ENCODE data around the gene TMUB2. TPM values are rescaled to one million over a fixed set of nuclear protein-coding genes. Genes with fewer than 3 reads are reported as not detected.

The TMUB2 gene
- total and polyA plus RNA-seq, 3 donors from 2014 or later: 60.0 to 76.7 (median 63.1) TPM

- TF ChIP-seq POLR2A (IDR thresholded peaks at IDR 0.05) (no peak), CTCF (IDR thresholded peaks at IDR 0.05) (no peak)
- no peaks in the 10 kb centered on the region for H3K27me3 ChIP-seq
- no peaks in the 10 kb centered on the region for H3K36me3 ChIP-seq (ENCODE audit: low read depth, missing control alignments)
- WGBS, 2 donors: 3% methylated on average over 10 of the region's 10 CpGs; no CpG with 5 or more reads in 1 of the 2 donors
- peak overlapping the region; percentile 56 to 99 for H3K27ac ChIP-seq
- intact Hi-C loops (cut with DNase I; ENCODE audit: low total_unique reads): no loop called here
- H3K4me3 ChIP-seq: peak overlapping the region; percentile 78 to 93
- H3K4me1 ChIP-seq: peaks cover 25% of the 10 kb centered on the region
- H3K9me3 ChIP-seq: no peaks in the 10 kb centered on the region
- DNase-seq: no peak
Observed at GRCh38 chr17:44217738-44218343, 31.1 kb downstream of the TMUB2 start.

DNA sequence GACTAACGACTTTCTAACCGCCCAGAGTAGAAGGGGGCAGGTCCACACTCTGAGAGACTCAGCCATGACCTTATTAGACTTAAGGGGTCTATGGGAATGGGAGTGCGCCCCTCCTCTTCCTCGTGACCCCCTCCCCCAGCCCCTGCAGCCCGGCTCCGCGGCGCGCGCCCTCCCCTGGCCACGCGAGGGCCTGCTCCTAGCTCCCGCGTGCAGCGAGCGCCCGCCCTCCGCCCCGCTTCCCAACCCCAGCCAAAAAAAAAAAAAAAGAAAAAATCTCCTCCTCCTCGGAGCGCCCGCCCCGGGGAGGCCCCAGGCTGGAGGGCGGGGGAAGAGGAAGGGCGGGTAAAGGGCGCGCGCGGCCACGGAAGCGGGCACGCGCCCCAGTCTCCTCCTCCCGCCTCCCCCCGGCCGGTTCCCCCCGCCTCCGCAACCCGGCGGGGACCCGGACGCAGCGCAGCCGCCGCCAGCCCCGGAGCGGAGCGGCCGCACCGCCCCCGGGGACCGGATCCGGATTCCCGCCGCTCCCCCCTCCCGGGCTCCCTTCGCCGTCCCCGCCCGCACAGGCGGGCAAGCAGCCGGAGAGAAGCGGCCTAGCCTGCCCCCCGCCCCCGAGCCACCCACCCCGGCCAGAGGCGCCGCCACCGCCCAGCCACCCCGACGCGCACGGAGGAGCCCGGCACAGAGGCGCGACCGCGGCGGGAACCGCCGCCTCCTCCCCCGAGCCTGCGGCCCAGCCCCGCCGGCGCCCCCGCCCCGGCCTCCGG is 31.8 kb downstream of the TMUB2 start:
- peak overlapping the region; percentile 78 to 93 for H3K4me3 ChIP-seq
- intact Hi-C loops (cut with DNase I; ENCODE audit: low total_unique reads): no loop called here
- H3K9me3 ChIP-seq: no peaks in the 10 kb centered on the region
- peaks cover 26% of the 10 kb centered on the region for H3K4me1 ChIP-seq
- 1% methylated on average over 32 to 37 of the region's 89 CpGs for WGBS, 2 donors
- peak; percentile 89 for DNase-seq
- no peaks in the 10 kb centered on the region for H3K36me3 ChIP-seq (ENCODE audit: low read depth, missing control alignments)
- peak overlapping the region; percentile 65 to 99 for H3K27ac ChIP-seq
- TF ChIP-seq POLR2A (IDR thresholded peaks at IDR 0.05) (no peak), CTCF (IDR thresholded peaks at IDR 0.05) (peak; percentile 29 to 50 (median 35))
- H3K27me3 ChIP-seq: no peaks in the 10 kb centered on the region

GRCh38 chr17:44219108-44219615 is 32.4 kb downstream of the TMUB2 start:
- H3K4me1 ChIP-seq: peaks cover 31% of the 10 kb centered on the region

DNA sequence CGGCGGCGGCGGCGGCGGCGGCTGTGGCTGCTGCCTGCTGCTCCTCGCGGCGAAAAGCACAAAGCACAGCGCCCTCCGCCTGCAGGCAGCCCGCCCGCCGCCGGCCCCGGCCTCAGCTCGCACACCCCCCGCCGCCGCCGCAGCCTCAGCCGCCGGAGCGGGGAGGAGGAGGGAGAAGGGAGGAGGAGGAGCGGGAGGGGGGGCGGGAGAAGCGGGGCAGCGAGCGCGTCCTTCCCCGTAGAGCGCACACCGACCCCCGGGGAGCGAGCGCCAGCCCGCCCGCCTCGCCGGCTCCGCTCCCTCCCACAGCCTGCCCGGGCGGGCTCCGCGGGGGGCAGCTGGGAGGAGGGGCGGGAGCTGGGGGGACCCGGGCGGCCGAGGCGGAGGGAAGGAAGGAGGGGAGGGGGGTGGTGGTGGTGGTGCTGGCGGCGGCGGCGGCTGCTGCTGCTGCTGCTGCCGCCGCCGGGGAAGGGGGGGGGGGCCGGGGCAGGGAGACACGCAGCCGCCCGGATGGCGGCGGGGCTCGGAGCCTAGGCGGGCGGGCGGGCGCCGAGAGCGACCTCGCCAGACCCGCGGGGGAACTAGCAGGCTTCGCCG is 32.9 kb downstream of the TMUB2 start, which contains the start of gene UBTF:
Gene UBTF (minus strand): TSS at position 60 of the 597 bp plus-strand sequence. CDS start 1,446 bp downstream, outside the sequence.
- intact Hi-C loops (cut with DNase I; ENCODE audit: low total_unique reads): loop anchor here (5.0 kb wide), 1 partner anchor 103 kb away; the partner anchor contains the start of gene SLC25A39
- DNase-seq: peak; percentile 60
- Histone ChIP-seq H3K4me1 (peaks cover 31% of the 10 kb centered on the region), H3K9me3 (no peaks in the 10 kb centered on the region), H3K27me3 (no peaks in the 10 kb centered on the region), H3K27ac (peak within 1 kb of the TSS; percentile 96 to 99), H3K4me3 (peak within 1 kb of the TSS; percentile 78 to 93), H3K36me3 (ENCODE audit: low read depth, missing control alignments) (no peaks in the 10 kb centered on the region)
- TF ChIP-seq CTCF (IDR thresholded peaks at IDR 0.05): no peak
- no peak for TF ChIP-seq POLR2A (IDR thresholded peaks at IDR 0.05)
- WGBS, 2 donors: 1 to 4% methylated on average over 5 to 22 of the region's 76 CpGs

More at GRCh38 chr17:44219108-44219615, 32.4 kb downstream of the TMUB2 start:
- H3K36me3 ChIP-seq (ENCODE audit: low read depth, missing control alignments): no peaks in the 10 kb centered on the region
- peak overlapping the region; percentile 78 to 93 for H3K4me3 ChIP-seq
- H3K9me3 ChIP-seq: no peaks in the 10 kb centered on the region
- TF ChIP-seq CTCF (IDR thresholded peaks at IDR 0.05) (peak; percentile 33 to 69 (median 65)), POLR2A (IDR thresholded peaks at IDR 0.05) (no peak)
- 0 to 1% methylated on average over 5 to 58 of the region's 73 CpGs for WGBS, 2 donors
- intact Hi-C loops (cut with DNase I; ENCODE audit: low total_unique reads): no loop called here
- peak overlapping the region; percentile 89 to 99 for H3K27ac ChIP-seq
- no peaks in the 10 kb centered on the region for H3K27me3 ChIP-seq
- DNase-seq: peak; percentile 56

Data from testis (tissue), 3 donors.